Hematopoietic multipotent progenitor cell treated with erythropoietin and hydrocortisone succinate and interleukin-3 and kit ligand, for 6 days (in vitro differentiated cells): ENCODE measurements around the gene CEP55.
A peak's percentile ranks its signal among the peaks of the same experiment; 100 is the strongest.
"Not testable (repeated sequence)": the region's sequence is repeated elsewhere in the genome, so short reads cannot be mapped to it uniquely, and the experiment has no call there.

ENCODE experiments used
- DNase-seq: peaks from one replicate; pipeline ENCODE4 v3.0.0-alpha.2; 2015

CEP55 gene

DNA sequence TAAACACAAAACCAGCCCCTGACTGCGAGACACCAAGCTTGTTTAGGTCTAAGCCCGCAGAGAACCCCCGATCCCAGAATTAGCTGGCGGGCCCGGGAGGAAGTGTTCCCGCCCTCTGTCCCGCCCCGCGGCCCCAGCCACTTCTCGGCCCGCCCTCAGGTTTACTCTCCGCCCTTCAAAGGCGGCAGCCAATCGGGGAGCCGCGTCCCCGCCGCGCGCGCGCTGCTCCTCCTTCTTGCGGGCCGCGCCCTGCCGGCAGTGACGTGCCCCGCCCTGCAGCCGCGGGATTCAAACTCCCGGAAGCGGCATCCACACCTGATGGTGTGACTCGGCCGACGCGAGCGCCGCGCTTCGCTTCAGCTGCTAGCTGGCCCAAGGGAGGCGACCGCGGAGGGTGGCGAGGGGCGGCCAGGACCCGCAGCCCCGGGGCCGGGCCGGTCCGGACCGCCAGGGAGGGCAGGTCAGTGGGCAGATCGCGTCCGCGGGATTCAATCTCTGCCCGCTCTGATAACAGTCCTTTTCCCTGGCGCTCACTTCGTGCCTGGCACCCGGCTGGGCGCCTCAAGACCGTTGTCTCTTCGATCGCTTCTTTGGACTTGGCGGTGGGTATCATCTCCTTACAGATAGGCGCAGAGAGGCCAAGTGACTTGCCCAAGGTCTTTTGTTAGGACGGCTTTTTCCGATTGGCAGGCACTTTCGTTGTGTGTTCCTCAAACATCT lies at the start of gene CEP55:
CEP55 (plus strand) TSS at position 291 of the 720 bp plus-strand sequence. CDS start 3,440 bp downstream, outside the sequence.
- DNase-seq: peak; percentile 95

DNA sequence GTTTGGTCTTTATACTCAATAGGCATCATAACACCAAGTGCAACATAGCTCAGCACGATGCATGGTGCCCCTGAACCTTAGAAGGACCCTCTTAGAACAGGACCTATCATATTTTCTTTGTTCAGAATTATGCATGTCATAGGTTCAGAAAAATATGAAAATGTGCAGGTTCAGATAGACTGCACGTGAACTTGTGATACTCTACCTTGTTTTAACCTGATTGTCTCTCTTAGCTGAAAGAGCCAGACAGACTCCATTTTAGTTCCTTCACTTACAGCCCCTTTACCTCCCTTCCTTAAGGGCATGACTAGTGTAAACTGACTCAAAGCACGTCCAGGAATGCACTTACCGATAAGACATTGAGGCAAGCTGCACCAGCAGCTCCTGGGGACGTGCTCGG lies 49.4 kb upstream of the CEP55 start:
- no peak for DNase-seq

DNA sequence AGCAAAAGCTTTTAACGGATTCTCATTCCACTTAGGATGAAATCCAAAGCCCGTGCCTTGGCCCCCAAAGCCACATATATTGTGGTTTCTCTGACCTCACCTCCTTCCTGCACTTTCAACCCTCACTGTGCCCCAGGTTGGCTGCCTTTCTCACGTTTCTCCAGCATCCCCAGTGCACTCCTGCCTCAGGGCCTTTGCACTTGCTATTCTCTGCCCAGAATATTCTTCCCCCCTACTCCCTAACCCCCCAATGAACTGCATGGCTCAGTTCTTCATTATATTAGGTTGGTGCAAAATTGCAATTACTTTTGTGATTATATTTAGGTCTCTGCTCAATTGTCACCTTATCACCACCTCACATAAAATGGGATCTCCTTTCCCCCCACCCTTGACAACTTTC lies 48.4 kb upstream of the CEP55 start:
- DNase-seq: no peak

DNA sequence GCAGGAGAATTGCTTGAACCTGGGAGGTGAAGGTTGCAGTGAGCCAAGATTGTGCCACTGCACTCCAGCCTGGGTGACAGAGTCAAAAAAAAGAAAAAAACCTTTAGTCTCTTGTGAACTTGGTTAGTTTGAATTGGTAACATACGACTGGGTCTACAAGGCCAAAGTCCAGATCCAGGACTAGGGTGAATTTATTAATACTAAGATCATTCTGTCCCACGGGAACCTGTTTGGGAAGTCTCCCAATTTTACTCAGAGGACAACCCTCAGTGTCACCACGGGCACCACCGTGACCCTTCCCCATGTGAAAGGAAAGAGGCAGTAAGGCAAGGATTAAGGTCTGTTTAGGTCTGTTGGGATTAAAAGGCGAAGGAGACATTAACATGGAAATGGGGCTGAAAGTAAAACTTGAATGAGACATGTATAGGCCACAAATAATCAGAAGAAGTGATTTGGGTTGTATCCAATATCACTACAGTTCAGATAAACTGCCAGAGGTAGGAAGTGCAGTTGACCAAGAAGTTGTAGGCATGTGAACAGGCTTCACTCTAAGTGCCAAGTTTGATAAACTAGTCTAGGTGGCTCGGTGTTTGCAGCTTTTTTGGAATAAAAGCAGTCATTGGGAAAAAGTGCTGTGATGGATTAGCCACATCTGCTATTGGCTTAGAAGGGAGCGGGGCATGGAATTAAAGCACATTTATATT lies 45.0 kb upstream of the CEP55 start:
- no peak for DNase-seq

DNA sequence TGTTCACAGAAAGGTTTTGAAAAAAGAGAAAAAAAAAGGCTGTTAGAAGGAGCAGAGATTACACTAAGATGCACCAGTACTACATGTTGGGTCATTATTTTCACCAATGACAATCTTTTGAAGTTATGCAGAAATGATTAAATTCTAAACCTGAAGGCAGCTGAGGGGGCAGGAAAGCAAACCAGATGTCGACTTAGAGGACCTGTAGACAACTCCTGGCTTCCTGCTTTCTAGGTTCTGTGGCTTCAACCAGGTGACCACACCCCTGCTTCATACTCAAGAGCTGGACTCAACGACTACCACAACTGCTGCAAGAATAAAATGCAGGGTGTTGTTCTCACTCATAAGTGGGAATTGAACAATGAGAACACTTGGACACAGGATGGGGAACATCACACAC lies 44.3 kb upstream of the CEP55 start:
- DNase-seq: no peak

DNA sequence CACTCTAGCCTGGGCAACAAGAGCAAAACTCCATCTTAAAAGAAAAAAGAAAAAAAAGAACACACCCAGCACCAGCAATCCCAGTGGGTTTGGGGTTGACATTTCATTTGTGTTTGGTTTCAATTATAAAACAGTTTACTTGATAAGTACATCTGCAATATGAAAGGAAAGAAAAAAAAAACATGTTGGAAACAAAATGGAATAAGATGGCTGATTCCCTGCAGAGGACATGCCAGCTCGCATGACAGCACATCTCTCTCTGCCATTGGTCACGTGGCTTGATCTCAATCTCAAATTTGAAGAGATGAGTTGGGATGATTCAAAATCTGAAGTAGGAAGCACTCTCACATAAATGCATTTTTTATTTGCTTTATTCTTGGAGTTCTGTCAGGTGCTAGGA lies 42.3 kb upstream of the CEP55 start:
- DNase-seq: no peak

DNA sequence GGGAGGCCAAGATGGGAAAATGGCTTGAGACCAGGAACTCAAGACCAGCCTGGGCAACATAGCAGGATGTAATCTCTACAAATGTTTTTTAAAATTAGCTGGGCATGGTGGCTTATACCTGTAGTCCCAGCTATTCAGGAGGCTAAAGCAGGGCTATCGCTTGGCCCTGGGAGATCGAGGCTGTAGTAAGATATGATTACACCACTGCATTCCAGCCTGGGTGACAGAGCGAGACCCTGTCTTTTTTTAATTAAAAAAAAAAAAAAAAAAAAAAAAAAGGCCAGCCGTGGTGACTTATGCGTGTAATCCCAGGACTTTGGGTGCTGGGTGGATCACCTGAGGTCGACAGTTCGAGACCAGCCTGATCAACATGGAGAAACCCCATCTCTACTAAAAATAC lies 41.7 kb upstream of the CEP55 start:
- DNase-seq: no peak

DNA sequence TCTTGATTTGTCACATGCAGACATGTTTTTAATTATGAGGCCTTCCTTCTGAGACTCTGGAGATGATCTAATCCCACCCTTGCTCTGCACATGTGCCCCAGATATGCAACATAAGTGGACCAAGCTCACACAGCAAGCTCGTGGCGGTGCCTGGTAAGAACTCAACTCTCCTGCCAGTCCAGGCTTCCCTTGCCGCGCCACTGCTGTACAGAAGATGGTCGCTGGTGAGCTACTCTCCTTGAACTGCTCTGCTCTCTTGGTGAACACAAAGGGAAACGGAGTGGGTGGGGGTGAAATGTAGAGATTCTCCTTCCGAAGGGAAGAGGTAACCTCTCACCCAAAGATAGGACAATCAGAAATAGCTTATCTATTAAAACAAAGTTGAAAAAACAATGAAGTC lies 39.9 kb upstream of the CEP55 start:
- no peak for DNase-seq

DNA sequence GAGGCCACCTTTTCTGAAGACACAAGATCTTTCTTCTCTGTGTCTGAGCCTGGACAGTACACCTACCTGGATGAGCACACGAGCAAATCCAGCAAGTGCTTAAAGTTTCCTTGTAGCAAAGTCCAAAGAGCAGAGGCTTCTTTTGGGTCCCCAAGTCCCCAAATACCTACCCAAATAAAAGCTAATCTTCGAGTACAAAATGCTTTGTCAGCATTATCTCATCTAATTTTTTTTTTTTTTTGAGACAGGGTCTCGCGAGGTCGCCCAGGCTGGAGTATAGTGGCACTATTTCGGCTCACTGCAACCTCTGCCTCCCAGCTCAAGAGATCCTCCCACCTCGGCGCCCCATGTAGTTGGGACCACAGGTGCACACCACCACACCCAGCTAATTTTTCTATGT lies 38.9 kb upstream of the CEP55 start:
- DNase-seq: no peak

DNA sequence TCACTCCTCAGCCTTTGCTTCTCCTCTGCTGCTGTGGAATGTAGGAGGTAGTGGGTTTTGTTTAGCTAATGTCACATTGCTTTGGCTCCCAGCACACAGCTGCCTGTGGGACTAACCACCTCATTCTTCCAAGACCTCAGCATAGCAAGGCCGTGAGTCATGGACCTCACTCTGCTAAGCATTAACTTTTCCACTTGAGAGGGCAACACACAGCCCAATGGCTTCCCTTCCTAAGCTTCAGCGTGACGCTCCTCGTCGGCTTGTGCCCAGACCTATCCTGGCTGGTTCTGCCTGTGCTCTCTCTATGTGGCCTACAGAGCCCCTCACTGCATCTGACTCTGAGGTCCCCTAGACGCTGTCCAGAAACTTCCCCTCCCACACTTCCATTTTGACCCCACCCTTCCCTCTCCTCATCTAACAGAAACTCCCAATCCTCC lies 37.6 kb upstream of the CEP55 start:
- no peak for DNase-seq

DNA sequence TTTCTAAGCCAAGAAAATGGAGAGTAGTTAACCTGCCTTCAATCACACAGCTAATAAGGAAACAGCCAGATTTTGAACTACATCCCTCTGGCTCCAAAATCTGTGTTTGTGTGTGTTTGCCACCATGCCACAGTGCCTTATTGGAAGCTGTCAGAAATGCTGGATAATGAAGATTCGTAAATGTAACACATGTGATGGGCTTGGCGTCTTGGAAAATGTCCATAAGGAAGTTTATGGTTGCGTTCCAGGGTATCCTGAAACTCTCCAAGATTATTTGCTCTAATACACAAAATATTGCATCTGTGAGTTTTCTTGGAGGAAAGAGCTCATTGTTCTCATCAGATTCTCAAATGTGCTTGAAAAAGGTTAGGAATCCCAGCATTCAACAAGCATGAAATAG lies 36.9 kb upstream of the CEP55 start:
- no peak for DNase-seq

DNA sequence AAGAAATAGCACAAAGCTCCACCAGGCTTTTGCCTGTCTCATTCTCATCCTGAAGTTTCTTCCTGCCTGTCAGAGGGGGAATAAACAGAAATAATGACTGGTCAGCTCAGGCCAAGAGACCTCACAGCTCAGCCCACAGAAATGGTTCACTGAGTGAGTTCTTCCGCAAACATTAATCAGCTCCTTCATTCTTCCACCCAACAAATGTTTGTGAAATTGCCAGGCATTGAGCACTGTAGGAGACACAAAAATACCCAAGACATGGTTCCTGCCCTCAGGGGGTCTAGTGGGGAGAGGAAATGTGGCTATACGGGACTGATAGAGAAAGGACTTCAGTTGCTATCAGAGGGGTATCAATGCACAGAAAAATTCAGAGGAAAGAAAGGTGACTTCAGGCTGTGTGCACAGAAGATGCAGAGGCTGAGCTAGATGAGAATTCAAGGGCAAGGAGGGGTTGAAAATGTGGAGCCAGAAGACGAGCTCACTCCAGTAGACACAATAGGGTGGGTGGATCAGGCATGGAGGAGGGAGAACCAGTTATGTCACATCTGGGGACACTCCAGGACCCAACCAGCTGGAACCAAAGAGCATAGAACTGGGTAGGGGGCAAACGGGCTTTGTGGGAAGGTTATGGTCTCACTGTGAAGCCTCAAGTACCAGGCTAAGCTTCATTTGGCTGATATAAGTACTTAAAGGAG lies 35.2 kb upstream of the CEP55 start:
- DNase-seq: no peak

DNA sequence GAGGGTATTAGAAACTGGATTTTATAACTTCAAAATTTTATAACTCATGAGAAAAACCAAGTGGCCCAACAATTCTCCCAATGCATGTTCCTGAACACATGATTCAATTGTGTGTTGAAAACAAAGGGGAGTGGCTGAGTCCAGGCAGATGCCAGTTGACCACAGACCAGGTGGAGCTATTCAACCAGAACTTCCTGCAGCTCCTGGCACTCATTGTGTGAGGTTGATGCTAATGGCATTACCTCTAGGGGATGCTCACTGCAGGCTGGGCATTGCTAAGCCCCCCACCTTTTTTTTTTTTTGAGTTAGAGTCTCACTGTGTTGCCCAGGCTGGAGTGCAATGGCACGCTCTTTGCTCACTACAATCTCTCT lies 34.6 kb upstream of the CEP55 start:
- DNase-seq: no peak

DNA sequence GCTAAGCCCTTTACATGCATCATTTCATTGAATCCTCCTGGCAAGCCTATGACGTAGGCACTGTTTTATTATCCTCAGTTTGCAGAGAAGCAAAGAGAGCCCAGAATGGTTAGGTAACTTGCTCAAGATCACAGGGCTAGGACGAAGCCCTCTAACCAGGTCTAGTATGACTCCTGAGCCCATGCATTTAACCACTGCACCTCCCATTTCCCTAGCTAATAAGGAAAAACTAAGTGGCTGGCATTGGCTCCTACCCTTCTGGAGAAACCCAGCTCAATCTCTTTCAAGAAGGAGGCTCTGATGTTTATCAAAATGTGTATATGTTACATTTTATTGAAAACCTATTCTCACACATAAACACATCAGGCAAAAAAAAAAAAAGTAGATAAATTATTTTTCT lies 34.0 kb upstream of the CEP55 start:
- DNase-seq: no peak

DNA sequence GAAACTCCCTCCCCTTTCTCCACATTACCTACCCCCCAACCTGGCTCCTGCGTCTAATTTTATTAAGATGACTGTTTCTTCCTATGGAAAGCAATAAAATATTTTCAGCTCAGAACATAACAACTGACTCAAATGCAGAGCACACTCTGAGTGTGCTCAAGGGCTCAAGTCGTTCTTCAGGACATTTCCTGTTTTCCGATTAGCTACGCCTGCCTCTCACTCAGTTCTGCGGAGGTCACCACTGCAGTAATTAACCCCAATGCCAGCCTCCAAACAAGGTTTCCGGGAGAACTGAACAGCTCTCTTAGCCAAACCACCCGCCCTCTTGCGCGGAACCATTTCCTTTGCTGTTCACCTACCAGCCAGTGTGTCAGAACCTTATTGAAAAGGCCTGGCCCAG lies 33.5 kb upstream of the CEP55 start:
- no peak for DNase-seq

DNA sequence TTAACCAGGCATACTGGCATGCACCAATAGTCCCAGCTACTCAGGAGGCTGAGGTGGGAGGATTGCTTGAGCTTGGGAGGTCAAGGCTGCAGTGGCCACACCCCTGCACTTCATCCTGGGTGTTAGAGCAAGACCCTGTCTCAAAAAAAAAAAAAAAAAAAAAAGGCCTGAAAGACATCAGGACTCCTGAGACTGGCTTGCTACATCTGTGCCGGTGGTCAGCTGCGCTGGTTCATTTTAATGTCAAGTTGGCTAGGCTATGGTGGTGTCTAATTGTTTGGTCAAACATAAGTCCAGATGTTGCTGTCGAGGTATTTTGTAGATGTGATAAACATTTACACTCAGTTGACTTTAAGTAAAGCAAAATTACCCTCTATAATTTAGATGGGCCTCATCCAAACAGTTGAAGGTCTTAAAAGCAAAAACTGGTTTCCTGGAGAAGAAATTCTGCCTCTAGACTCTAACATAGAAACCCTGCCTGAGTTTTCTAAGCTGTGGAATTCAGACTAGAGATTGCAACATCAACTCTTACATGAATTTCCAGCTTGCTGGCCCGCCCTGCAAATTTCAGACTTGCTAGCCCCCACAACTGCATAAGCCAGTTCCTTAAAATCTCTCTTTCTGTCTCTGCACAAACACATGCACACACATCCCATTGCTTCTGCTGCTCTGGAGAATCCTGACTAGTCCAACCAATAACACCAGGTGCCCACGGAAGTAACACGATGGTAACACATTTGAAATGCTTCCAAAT lies 32.5 kb upstream of the CEP55 start:
- peak; percentile 15 for DNase-seq

DNA sequence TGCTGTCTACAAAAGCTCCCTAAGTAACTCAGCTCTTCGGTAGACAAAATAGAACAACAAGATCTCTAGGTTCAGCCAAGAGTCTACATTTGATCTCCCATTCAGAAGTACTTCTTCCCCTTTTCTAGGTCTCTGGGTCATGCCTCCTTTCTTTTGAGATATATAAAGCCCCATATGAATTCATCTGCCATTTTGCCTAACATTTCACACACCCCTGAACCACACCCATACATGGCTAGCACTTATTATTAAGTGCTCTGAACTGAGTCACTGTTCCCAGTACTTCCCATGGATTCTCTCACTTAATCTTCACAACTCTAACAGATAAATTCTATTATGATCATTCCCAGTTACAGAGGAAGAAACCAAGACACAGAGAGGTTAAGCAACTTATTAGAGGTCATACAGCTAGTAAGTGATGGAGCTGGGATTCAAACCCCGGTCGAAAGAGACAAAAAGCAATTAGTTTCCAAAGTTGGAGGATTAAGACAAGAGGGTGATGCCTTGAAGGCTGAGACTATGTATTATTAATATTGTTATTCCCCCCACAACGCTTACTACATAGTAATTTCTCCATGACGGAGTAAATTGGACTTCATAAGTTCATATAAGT lies 31.5 kb upstream of the CEP55 start:
- DNase-seq: no peak

DNA sequence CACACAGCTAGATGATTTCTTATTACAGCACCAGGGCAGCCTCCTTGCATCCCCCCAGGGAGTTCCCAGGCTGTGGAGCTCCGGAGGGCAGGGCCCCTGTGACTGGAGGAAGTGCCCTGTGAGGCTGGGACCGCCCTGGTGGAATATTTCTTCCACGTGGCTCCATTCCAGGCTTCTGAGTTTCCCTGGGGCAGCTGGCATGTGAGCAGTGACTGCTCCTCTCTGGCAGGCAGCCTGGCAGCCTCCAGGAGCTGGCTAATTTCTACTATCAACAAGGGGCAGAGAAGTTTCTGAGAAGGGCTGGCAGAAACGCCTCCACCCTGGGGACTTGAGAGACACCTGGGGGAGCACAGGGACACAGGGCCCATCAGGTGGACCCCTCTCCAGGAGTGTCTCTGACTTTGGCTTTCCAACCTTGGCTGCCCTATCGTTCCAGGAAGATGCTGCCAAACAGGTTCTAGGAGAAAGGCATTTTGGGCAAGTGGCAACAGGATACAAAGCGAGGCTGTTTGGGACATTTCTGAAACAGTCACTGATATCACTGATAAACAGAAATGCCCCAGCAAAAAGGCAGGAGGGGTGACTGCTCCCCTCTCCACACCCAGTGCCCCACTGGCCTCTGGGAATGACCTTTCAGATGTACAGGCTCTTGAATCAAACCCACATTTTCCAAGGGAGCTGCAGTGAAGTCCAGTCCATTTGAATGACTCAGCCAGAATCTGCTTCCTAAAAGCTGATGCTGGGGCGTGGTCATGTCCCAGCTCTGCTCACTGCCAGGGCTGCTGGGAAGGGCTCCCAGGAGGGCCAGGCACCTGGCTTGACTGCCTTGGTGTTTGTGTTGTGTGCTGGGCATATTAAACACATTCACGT lies 30.4 kb upstream of the CEP55 start:
- no peak for DNase-seq

DNA sequence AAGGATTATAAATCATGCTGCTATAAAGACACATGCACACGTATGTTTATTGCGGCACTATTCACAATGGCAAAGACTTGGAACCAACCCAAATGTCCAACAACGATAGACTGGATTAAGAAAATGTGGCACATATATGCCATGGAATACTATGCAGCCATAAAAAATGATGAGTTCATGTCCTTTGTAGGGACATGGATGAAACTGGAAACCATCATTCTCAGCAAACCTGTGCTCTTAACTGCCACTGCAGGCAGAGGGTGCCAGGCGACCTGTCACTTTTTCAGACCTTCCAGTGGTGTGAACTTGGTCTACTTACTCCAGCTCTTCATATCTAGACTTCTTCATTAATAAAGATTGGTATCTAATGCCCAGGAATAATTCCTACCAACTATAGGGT lies 28.8 kb upstream of the CEP55 start:
- DNase-seq: not testable (repeated sequence)

DNA sequence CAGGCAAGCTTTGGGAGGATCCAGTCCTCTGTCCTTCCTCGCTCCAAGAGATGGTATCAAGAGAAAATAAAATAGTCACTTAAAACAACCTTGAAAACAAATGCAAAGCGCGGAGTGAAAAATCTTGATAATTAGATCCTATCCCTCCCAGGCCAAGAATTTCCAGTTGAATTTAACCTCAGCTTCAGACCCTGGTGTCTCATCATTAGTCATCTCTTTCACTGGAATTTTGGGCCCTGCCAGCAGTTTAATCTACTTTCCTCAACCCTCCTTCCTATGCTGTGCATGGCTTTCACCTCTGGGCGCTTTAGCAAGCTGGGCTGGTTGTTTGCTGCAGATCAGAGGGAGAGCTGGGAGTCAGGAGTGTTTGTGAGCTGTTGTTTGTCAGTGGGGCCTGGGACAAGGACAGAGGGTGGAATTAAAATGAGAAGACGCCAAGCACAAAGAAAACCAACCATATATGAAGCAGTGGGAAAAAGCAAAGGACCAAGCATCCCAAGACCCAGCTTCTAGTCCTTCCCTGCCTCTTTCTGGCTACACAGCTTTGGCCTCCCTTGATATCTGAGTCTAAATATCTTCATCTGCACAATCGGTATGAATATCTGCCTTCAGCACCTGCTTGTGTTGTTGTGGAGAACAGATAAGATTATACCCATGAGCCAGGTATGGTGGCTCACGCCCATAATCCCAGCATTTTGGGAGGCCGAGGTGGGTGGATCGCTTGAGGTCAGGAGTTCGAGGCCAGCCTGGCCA lies 27.8 kb upstream of the CEP55 start:
- DNase-seq: no peak

DNA sequence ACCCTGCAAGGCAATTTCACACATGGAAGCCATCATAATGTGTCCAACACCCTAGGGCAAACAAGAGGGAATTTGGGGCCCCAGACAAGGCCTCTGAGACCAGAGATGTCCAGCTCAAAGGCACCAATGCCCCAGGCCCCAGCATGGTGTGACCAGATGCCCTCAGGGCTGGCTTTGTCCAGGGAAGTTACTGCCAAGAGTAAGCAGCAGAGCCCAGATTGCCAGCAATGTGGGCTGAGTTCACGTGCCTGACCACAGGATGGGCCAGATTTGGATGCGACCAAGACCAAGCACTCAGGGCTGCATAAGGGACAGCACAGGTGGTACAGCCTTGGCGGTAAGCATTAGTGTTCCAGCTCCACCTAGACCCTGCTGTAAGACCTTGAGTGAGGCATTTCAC lies 27.0 kb upstream of the CEP55 start:
- DNase-seq: no peak
